Activated B cell treated with CpG ODN at 0.5 μM for 24 hours (primary cell): ENCODE results near the gene RCOR3. TPM values are rescaled to one million over a fixed set of nuclear protein-coding genes. Genes with fewer than 3 reads are reported as not detected.

Experiments
- ATAC-seq: fragments of 200-7000 bp; cut with Tn5 transposase; one replicate; pipeline ENCODE4 v1.10.0; 2021; ENCODE audit warnings: low read depth, mild to moderate bottlenecking, moderate library complexity
- CTCF ChIA-PET: fragments of 350-600 bp; sonication (Branson Sonifier 250); formaldehyde crosslinking; loops from one replicate; lab custom pipeline; 2021; ENCODE audit warnings: antibody characterized with exemption; lab: Charles Lee
- POLR2A ChIA-PET: fragments of 350-600 bp; sonication (Branson Sonifier 250); formaldehyde crosslinking; loops from one replicate; lab custom pipeline; 2021; ENCODE audit warnings: antibody characterized with exemption; lab: Charles Lee
- DNase-seq: peaks from one replicate; pipeline ENCODE4 v3.0.0; 2022
- H3K27ac Mint-ChIP-seq: one replicate; pipeline ENCODE4 v1.8.0; 2020; ENCODE audit warnings: mixed read lengths
- H3K27me3 Mint-ChIP-seq: one replicate; pipeline ENCODE4 v1.8.0; 2021; ENCODE audit warnings: mixed read lengths
- H3K36me3 Mint-ChIP-seq: one replicate; pipeline ENCODE4 v1.8.0; 2021; ENCODE audit warnings: low read depth, mixed read lengths
- H3K4me1 Mint-ChIP-seq: one replicate; pipeline ENCODE4 v1.8.0; 2021; ENCODE audit warnings: mixed read lengths
- H3K4me3 Mint-ChIP-seq: one replicate; pipeline ENCODE4 v1.8.0; 2020; ENCODE audit warnings: mild to moderate bottlenecking, mixed read lengths
- H3K9me3 Mint-ChIP-seq: one replicate; pipeline ENCODE4 v1.8.0; 2020; ENCODE audit warnings: mixed read lengths
- intact Hi-C: fragments of 100-400 bp; cut with micrococcal nuclease; formaldehyde crosslinking; loops from one replicate; pipeline ENCODE4 v1.15.1; 2024
- total RNA-seq: library from RNA; stranded (reverse); gene quantifications from 2 replicates; pipeline ENCODE4 v1.2.3, GENCODE V29; 2022
- TF ChIP-seq, protein P1 (sequence below): fragments of 200-600 bp; IDR thresholded peaks from one replicate; pipeline ENCODE4 v1.8.0; 2022; ENCODE audit warnings: antibody characterized with exemption, mild to moderate bottlenecking

The RCOR3 gene
- total RNA-seq, 1 donor from 2014 or later: 72.3 TPM

DNA sequence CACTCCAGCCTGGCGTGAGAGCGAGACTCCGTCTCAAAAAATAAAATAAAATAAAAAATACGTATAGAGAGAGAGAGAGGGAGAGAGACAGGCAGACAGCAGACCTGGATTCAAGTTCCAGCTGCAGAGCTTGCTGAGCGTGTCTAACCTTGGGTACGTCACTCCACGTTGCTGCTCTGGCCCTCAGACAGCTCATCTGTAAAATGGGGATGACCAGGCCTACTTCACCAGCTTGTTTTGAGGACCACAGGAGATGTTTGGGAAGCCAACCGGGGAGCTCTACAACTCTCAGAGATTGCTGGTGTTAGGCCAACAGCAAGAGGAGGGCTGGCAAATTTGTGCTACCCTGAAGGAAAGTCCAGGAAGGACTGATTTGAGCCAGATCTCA is 67.0 kb downstream of the RCOR3 start:
- no peak for DNase-seq
- TF ChIP-seq, protein P1, sequence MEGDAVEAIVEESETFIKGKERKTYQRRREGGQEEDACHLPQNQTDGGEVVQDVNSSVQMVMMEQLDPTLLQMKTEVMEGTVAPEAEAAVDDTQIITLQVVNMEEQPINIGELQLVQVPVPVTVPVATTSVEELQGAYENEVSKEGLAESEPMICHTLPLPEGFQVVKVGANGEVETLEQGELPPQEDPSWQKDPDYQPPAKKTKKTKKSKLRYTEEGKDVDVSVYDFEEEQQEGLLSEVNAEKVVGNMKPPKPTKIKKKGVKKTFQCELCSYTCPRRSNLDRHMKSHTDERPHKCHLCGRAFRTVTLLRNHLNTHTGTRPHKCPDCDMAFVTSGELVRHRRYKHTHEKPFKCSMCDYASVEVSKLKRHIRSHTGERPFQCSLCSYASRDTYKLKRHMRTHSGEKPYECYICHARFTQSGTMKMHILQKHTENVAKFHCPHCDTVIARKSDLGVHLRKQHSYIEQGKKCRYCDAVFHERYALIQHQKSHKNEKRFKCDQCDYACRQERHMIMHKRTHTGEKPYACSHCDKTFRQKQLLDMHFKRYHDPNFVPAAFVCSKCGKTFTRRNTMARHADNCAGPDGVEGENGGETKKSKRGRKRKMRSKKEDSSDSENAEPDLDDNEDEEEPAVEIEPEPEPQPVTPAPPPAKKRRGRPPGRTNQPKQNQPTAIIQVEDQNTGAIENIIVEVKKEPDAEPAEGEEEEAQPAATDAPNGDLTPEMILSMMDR: no peak
- POLR2A ChIA-PET: interaction anchor here (0.6 to 4.8 kb wide), 6 partner anchors 11 to 281 kb away, joined by 3 to 68 read pairs (median 8); partner anchors contain the start of gene RCOR3
- H3K9me3 Mint-ChIP-seq: no peaks in the 10 kb centered on the region
- intact Hi-C loops: loop anchor here (5.0 kb wide), 3 partner anchors 56 to 1544 kb away; partner anchors contain the start of gene C1orf74
- H3K4me3 Mint-ChIP-seq: peak overlapping the region; percentile 89
- CTCF ChIA-PET: interaction anchor here (0.7 to 1.8 kb wide), 6 partner anchors 12 to 188 kb away, joined by 3 to 12 read pairs (median 3); no protein-coding TSS in a partner anchor
- H3K36me3 Mint-ChIP-seq: peaks cover 17% of the 10 kb centered on the region
- no peak for ATAC-seq
- H3K27me3 Mint-ChIP-seq: no peaks in the 10 kb centered on the region
- peak overlapping the region; percentile 97 for H3K27ac Mint-ChIP-seq
- peaks cover 65% of the 10 kb centered on the region for H3K4me1 Mint-ChIP-seq

DNA sequence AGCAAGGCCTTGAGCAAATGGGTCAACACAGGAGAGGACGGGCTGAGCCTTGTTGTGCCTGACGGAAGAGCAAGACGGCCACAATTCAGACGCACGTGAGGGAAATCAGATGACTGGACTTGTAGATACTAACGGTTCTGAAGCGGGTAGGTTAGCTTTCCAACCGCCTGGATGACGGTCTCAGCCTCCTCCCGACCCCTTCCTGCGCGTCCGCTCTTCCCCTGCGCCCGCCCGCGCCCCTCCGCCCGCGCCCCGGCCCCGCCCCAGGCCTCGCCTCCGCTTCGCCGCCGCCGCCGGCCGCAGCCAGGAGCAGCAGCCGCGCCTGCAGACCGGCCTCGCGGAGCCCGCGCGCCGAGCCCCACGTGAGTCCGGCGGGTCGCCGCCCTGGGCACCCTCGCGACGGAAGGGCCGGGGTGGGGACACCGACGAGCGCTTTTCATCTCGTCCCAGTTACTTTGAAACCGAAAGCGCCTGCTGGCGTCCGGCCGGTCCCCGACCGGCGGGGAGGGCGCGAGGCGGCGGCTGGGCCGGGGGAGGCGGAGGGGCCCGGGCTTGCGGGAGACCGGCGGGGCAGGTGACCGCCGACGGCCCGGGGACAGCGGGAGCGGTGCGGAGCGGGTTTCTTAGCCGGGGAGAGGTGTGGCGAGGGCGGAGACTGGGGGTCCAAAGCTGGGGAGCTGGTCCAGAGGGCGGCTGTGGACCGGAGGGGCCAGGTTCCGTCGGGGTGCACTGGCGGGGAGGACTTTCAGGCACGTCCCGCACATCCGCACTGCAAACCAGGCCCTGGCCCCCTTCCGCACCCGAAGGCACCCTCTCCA is 67.6 kb downstream of the RCOR3 start, which contains the start of gene TRAF5:
Gene TRAF5 (plus strand): TSS at position 306 of the 818 bp plus-strand sequence. CDS start 26,407 bp downstream, outside the sequence.
- TF ChIP-seq, protein P1: no peak
- peaks cover 17% of the 10 kb centered on the region for H3K36me3 Mint-ChIP-seq
- intact Hi-C loops: loop anchor here (1.0 to 5.0 kb wide), 5 partner anchors 10 to 1544 kb away; partner anchors contain the start of genes C1orf74 and RCOR3
- no peaks in the 10 kb centered on the region for H3K9me3 Mint-ChIP-seq
- H3K4me1 Mint-ChIP-seq: peaks cover 69% of the 10 kb centered on the region
- POLR2A ChIA-PET: interaction anchor here (0.6 to 4.8 kb wide), 15 partner anchors 8 to 1532 kb away, joined by 3 to 68 read pairs (median 6); partner anchors contain the start of genes FLVCR1, RCOR3 and SLC30A1
- ATAC-seq (peak; percentile 62), DNase-seq (peak; percentile 71)
- H3K4me3 Mint-ChIP-seq: peak within 1 kb of the TSS; percentile 94
- no peaks in the 10 kb centered on the region for H3K27me3 Mint-ChIP-seq
- CTCF ChIA-PET: interaction anchor here (0.7 to 1.8 kb wide), 10 partner anchors 11 to 252 kb away, joined by 3 to 12 read pairs (median 3); partner anchors contain the start of gene SLC30A1
- peak within 1 kb of the TSS; percentile 97 for H3K27ac Mint-ChIP-seq

DNA sequence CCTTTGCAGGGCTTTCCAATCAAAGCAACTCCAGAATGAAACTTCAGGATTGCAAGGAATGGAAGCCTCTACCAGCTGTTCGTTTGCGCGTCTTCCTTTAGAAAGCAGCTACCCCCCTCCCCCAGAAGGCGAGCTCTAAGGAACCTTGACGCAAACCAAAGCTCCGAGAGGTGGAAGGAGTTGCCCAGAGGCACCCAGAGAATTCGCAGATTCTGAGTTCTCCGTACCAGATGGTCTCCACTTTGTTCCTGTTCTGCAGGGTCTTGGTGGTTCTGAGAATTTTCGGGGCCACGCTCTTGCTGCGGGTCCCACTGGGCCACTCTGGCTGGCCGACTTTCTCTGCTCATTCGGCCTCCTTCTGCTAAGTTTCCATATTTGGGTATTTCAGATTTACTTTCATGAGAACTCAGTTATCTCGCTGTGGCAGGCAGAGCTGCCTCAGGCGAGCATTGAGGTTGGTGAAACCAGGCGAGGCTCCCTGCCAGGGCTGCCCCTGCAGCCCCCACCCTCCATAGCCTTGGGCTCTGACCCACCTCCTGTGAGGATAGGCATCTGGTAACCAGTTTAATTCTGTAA is 68.3 kb downstream of the RCOR3 start:
- Mint-ChIP-seq H3K27ac (peak overlapping the region; percentile 95), H3K27me3 (no peaks in the 10 kb centered on the region), H3K36me3 (peaks cover 17% of the 10 kb centered on the region), H3K4me3 (peak overlapping the region; percentile 94), H3K4me1 (peaks cover 76% of the 10 kb centered on the region), H3K9me3 (no peaks in the 10 kb centered on the region)
- intact Hi-C loops: loop anchor here (1.0 to 5.0 kb wide), 5 partner anchors 9 to 1545 kb away; partner anchors contain the start of genes C1orf74 and RCOR3
- ATAC-seq: peak; percentile 28
- no peak for DNase-seq
- TF ChIP-seq, protein P1: no peak
- ChIA-PET POLR2A (interaction anchor here (0.6 to 4.8 kb wide), 15 partner anchors 9 to 1531 kb away, joined by 3 to 68 read pairs (median 6); partner anchors contain the start of genes FLVCR1, RCOR3 and SLC30A1), CTCF (interaction anchor here (0.7 to 1.8 kb wide), 7 partner anchors 11 to 251 kb away, joined by 3 to 12 read pairs (median 3); partner anchors contain the start of gene SLC30A1)

DNA sequence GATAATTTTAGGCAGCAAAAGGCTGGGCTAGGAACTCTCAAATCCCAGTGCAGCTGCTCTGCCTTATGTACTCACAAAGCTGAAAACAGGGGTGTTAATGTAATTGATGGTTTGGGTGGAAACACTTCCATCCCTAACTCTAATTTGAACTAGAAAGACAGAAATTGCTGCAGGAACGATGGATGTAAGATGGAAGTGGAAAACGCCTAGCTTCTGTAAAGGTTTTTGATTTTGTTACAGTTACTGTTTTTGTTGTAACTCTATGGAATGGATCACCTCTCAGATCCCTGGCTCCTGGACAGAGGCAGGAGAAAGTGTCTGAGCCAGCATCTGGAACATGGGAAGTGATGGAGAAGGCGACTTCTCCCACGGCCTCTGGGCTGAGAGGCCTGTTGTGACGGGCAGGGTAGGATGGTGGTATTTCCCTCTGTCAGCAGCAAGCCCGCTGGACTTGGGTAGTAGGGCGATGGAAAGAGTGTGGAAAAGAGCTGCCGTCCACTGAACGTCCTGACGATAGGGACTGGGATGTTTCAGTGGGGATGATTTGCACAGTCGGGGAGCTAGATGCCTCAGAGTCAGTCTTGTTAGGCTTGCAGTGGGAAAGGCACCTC is 69.0 kb downstream of the RCOR3 start:
- TF ChIP-seq, protein P1: no peak
- intact Hi-C loops: loop anchor here (5.0 kb wide), 3 partner anchors 54 to 1546 kb away; partner anchors contain the start of gene C1orf74
- DNase-seq (no peak), ATAC-seq (no peak)
- peaks cover 84% of the 10 kb centered on the region for H3K4me1 Mint-ChIP-seq
- CTCF ChIA-PET: interaction anchor here (0.8 to 1.2 kb wide), 3 partner anchors 19 to 186 kb away, joined by 3 to 4 read pairs (median 3); no protein-coding TSS in a partner anchor
- H3K36me3 Mint-ChIP-seq: peaks cover 17% of the 10 kb centered on the region
- H3K27ac Mint-ChIP-seq: peak overlapping the region; percentile 95
- peak overlapping the region; percentile 94 for H3K4me3 Mint-ChIP-seq
- H3K9me3 Mint-ChIP-seq: no peaks in the 10 kb centered on the region
- H3K27me3 Mint-ChIP-seq: no peaks in the 10 kb centered on the region
- POLR2A ChIA-PET: interaction anchor here (0.6 to 4.8 kb wide), 15 partner anchors 9 to 250 kb away, joined by 3 to 68 read pairs (median 5); no protein-coding TSS in a partner anchor
